Endothelial cell (in vitro differentiated cells): ENCODE measurements around the gene HELZ. TPM values are rescaled to one million over a fixed set of nuclear protein-coding genes. Genes with fewer than 3 reads are reported as not detected.

Source experiments
- DNase-seq: peaks from one replicate; pipeline ENCODE4 v3.0.0; 2021; ENCODE audit warnings: low spot score
- H3K27ac Mint-ChIP-seq: one replicate; pipeline ENCODE4 v1.8.0; 2021; ENCODE audit warnings: mixed read lengths, inconsistent platforms; ENCODE audit not compliant: unreplicated experiment
- H3K27me3 Mint-ChIP-seq: one replicate; pipeline ENCODE4 v1.8.0; 2021; ENCODE audit warnings: mild to moderate bottlenecking, moderate library complexity, mixed read lengths, inconsistent platforms; ENCODE audit not compliant: unreplicated experiment
- H3K36me3 Mint-ChIP-seq: one replicate; pipeline ENCODE4 v1.8.0; 2021; ENCODE audit warnings: mild to moderate bottlenecking, low read depth, mixed read lengths, inconsistent platforms; ENCODE audit not compliant: unreplicated experiment
- H3K4me1 Mint-ChIP-seq: one replicate; pipeline ENCODE4 v1.8.0; 2021; ENCODE audit warnings: mild to moderate bottlenecking, mixed read lengths, inconsistent platforms; ENCODE audit not compliant: unreplicated experiment
- H3K4me3 Mint-ChIP-seq: one replicate; pipeline ENCODE4 v1.8.0; 2021; ENCODE audit warnings: mild to moderate bottlenecking, mixed read lengths, inconsistent platforms; ENCODE audit not compliant: unreplicated experiment
- H3K9me3 Mint-ChIP-seq: one replicate; pipeline ENCODE4 v1.8.0; 2021; ENCODE audit warnings: mixed read lengths, inconsistent platforms; ENCODE audit not compliant: unreplicated experiment
- total RNA-seq: library from RNA; stranded (reverse); fragmentation: NEBNext Ultra II Directional; extraction: Animal tissue kit (Norgen Biotek cat#: 25700); gene quantifications from one replicate; pipeline ENCODE4 v1.2.1, GENCODE V29; 2021; ENCODE audit not compliant: unreplicated experiment
- TF ChIP-seq, protein P1 (sequence below): fragments of 200-600 bp; sonication (generic); IDR thresholded peaks from one replicate; pipeline ENCODE4 v1.5.0; 2021; ENCODE audit warnings: antibody characterized with exemption; ENCODE audit not compliant: unreplicated experiment

The HELZ gene
- total RNA-seq, 1 donor from 2014 or later: 57.0 TPM

DNA sequence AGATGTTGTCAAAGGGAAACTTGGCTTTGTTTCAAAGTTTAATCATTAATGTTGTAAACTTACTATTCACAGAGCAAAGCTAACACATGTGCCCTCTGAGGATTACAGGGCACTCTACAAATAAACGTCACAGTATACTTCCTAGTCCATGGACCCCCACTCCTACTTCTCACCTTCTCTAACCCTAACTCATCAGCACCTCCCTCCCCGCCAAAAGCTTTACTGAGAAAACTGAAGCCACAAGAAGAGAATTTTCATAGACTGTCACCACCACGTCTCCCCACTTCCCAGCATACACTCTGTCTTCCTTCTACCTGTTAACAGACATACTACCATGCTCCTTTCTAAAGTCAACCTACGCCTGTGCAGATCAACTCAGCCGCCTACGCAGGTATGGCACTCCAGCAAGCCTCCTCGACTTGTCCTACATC lies 29.0 kb downstream of the HELZ start:
- Mint-ChIP-seq H3K9me3 (no peaks in the 10 kb centered on the region), H3K36me3 (peaks cover 8% of the 10 kb centered on the region), H3K4me3 (no peak overlapping the region), H3K4me1 (no peaks in the 10 kb centered on the region), H3K27me3 (no peaks in the 10 kb centered on the region), H3K27ac (no peak overlapping the region)
- TF ChIP-seq, protein P1, sequence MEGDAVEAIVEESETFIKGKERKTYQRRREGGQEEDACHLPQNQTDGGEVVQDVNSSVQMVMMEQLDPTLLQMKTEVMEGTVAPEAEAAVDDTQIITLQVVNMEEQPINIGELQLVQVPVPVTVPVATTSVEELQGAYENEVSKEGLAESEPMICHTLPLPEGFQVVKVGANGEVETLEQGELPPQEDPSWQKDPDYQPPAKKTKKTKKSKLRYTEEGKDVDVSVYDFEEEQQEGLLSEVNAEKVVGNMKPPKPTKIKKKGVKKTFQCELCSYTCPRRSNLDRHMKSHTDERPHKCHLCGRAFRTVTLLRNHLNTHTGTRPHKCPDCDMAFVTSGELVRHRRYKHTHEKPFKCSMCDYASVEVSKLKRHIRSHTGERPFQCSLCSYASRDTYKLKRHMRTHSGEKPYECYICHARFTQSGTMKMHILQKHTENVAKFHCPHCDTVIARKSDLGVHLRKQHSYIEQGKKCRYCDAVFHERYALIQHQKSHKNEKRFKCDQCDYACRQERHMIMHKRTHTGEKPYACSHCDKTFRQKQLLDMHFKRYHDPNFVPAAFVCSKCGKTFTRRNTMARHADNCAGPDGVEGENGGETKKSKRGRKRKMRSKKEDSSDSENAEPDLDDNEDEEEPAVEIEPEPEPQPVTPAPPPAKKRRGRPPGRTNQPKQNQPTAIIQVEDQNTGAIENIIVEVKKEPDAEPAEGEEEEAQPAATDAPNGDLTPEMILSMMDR: no peak
- DNase-seq: no peak

DNA sequence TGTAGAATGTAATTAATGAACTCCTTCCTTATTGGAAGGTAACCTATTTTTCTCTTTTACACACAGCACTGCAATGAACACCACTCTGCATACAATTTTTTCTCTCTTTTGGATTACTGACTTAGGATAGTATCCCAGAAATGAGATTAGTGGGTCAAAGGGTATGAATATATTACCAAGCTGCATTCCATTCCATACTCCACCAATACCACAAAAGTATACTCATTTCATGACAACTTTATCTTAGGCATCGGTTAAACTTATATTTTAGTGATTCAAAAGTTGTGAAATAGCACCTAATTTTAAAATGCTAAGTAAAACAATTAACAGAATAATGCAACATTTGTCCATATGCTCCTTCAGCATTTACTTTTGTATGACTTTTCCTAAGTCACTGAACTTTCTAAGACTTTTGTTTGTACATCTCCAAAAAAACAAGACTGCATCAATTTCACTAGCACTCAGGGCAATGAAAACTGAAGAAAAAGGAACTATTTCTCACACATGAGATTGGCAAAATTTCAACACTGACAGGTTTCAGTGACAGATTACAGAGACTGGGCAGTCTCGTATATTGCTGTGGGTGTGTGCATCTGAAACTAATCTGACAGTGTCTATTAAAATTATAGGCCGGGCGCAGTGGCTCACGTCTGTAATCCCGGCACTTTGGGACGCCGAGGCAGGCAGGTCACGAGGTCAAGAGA lies 32.1 kb downstream of the HELZ start:
- TF ChIP-seq, protein P1: no peak
- H3K4me3 Mint-ChIP-seq: no peak overlapping the region
- peaks cover 2% of the 10 kb centered on the region for H3K27me3 Mint-ChIP-seq
- DNase-seq: no peak
- no peaks in the 10 kb centered on the region for H3K9me3 Mint-ChIP-seq
- H3K27ac Mint-ChIP-seq: no peak overlapping the region
- H3K36me3 Mint-ChIP-seq: peaks cover 3% of the 10 kb centered on the region
- H3K4me1 Mint-ChIP-seq: peaks cover 3% of the 10 kb centered on the region

GRCh38 chr17:67212231-67212630 lies 32.8 kb downstream of the HELZ start:
- peaks cover 3% of the 10 kb centered on the region for H3K36me3 Mint-ChIP-seq
- H3K27me3 Mint-ChIP-seq: peaks cover 2% of the 10 kb centered on the region
- TF ChIP-seq, protein P1: no peak
- no peak overlapping the region for H3K4me3 Mint-ChIP-seq
- H3K27ac Mint-ChIP-seq: no peak overlapping the region
- H3K9me3 Mint-ChIP-seq: no peaks in the 10 kb centered on the region
- DNase-seq: no peak
- peaks cover 3% of the 10 kb centered on the region for H3K4me1 Mint-ChIP-seq

DNA sequence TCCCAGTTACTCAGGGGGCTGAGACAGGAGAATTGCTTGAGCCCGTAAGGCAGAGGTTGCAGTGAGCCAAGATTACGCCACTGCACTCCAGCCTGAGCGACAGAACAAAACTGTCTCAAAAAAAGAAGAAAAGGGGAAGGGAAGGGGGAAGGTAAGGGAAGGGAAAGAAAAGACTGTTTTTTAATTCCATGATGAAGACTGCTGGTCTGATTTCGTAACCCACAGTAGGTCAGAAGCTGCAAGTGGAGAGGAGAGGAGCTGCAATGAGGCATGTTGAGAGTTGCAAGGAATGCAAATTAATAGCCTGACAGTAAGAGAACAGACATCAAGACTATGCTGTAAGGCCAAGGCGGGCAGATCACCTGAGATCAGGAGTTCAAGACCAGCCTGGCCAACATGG lies 33.3 kb downstream of the HELZ start:
- TF ChIP-seq, protein P1: no peak
- no peak for DNase-seq
- Mint-ChIP-seq H3K27me3 (peaks cover 2% of the 10 kb centered on the region), H3K36me3 (peaks cover 3% of the 10 kb centered on the region), H3K4me1 (peaks cover 3% of the 10 kb centered on the region), H3K4me3 (no peak overlapping the region), H3K9me3 (no peaks in the 10 kb centered on the region), H3K27ac (no peak overlapping the region)

- H3K4me3 Mint-ChIP-seq: no peak overlapping the region
- no peak overlapping the region for H3K27ac Mint-ChIP-seq
- DNase-seq: no peak
- no peaks in the 10 kb centered on the region for H3K9me3 Mint-ChIP-seq
- peaks cover 2% of the 10 kb centered on the region for H3K27me3 Mint-ChIP-seq
- H3K4me1 Mint-ChIP-seq: peaks cover 3% of the 10 kb centered on the region
- TF ChIP-seq, protein P1: no peak
- peaks cover 3% of the 10 kb centered on the region for H3K36me3 Mint-ChIP-seq
Observed at GRCh38 chr17:67210915-67211314, 34.1 kb downstream of the HELZ start.
